ENCODE results near the gene COPZ1.

The COPZ1 gene

DNA sequence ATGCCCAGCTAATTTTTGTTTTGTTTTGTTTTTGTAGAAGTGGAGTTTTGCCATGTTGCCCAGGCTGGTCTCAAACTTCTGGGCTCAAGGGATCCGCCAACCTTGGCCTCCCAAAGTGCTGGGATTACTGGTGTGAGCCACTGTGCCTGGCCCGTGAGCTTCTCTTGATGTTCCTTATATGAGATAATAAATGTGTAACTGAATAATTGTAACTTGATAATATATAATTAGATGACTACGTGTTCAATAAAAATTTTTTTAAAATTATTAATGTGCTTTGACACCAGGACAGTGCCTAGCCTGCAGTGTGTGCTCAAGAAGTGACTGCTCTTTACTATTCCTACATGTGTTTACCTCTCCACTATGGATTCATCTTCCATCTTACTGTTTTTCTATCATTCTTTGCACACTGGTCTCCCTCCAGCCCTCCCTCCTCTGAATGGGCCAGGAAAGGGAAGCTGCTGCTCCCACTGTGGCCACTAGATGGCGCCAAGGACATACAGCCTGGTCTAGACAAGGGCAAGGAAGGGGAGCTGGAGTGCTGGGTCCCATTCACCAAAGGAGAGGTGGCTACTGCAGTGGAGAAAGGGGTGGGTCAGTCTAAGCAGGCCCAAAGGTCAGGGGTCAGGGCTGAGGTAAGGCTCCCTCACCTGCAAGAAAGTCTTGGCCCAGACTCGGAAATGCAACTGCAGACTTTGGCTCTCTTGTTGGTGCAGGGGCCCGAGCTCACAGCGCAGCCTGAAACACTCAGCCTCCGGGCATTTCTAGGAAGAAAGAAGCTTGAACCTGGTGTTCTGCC is 74.3 kb downstream of the COPZ1 start:
- DNase-seq, result peak; percentile 68

GRCh38 chr12:54401119-54401518 is 76.2 kb downstream of the COPZ1 start:
- DNase-seq, result no peak
